Measurements from ENCODE around the gene GPHN. TPM values are rescaled to one million over a fixed set of nuclear protein-coding genes. Genes with fewer than 3 reads are reported as not detected.
"Not testable (repeated sequence)": the region's sequence is repeated elsewhere in the genome, so short reads cannot be mapped to it uniquely, and the experiment has no call there.

Gene GPHN
- total and polyA plus RNA-seq, 2 donors (not counting 3 experiments of a cell fraction or from before 2014, with no cell fraction given): 5.1 to 23.2 TPM

- no TSS peak for BruUV-seq (replicated peaks)
- H4K20me1 ChIP-seq (replicated peaks; ENCODE audit: control insufficient read depth, extremely low read depth, insufficient read depth, low read length): no peaks in the 10 kb centered on the region
- DNase-seq (ENCODE audit: low read depth, low spot score) (no peak), FAIRE-seq (no peak)
- H2AFZ ChIP-seq (ENCODE audit: low read depth, low read length): no peak overlapping the region
- H3K4me2 ChIP-seq (ENCODE audit: insufficient read depth, low read length): no peak overlapping the region
- dilution Hi-C loops (cut with MboI; ENCODE audit: extremely low pct_ligation_motif_present, low sequenced_read_pairs): no loop called here
- no peak overlapping the region for H3K9ac ChIP-seq (replicated peaks; ENCODE audit: extremely low read depth, insufficient read depth, low read length)
- no peaks in the 10 kb centered on the region for H3K9me1 ChIP-seq (replicated peaks; ENCODE audit: control insufficient read depth, extremely low read depth, insufficient read depth, low read length)
- no peaks in the 10 kb centered on the region for H3K27me3 ChIP-seq (ENCODE audit: control insufficient read depth in 2 of 2, insufficient read depth in 2 of 2, low read length in 2 of 2)
- POLR2A ChIA-PET: no interaction called here
- no peak overlapping the region for H3K4me3 ChIP-seq (replicated peaks in 1 of 3; ENCODE audit: insufficient read depth in 1 of 3, low read depth in 1 of 3, low read length in 3 of 3)
- CTCF ChIA-PET: no interaction called here
- intact Hi-C loops (cut with micrococcal nuclease): no loop called here
- TF ChIP-seq EZH2 (IDR thresholded peaks at IDR 0.05; ENCODE audit: borderline replicate concordance, low read depth, low read length, severe bottlenecking) (no peak), FOS (IDR thresholded peaks at IDR 0.05; ENCODE audit: borderline replicate concordance, insufficient read depth, low read length) (no peak)
- no peak overlapping the region for H3K27ac ChIP-seq (ENCODE audit: insufficient read depth, low read depth, low read length)
- peaks cover 2% of the 10 kb centered on the region for H3K4me1 ChIP-seq (ENCODE audit: control insufficient read depth, extremely low read depth, insufficient read depth, low read length)
- no peaks in the 10 kb centered on the region for H3K9me3 ChIP-seq (replicated peaks; ENCODE audit: control insufficient read depth, insufficient read depth, low read length)
- H3K36me3 ChIP-seq (ENCODE audit: control insufficient read depth in 2 of 2, extremely low read depth in 1 of 2, insufficient read depth in 2 of 2, low read length in 2 of 2): no peaks in the 10 kb centered on the region
- H3K79me2 ChIP-seq (ENCODE audit: control insufficient read depth, insufficient read depth, low read length): no peaks in the 10 kb centered on the region
Observed at GRCh38 chr14:66831173-66831572, 323.2 kb downstream of the GPHN start.

DNA sequence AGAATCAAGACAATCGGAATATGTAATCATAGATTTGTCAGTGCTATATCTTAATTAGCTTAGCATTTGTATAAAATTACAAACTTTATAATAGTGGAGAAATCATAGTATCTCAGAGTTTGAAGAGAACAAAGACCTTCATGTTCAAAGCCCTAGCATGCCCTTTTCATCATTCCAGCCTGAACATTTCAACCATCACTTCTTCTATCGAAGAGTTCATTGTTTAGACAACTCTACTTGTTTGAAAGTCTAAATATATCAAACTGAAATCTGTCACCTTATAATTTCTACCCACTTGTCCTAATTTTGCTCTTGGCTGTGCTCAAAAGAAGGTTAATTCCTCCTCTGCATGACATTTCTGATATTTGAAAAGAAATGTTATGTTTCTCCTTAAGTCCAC, 325.9 kb downstream of the GPHN start:
- Histone ChIP-seq H2AFZ (ENCODE audit: low read depth, low read length) (no peak overlapping the region), H3K9me1 (replicated peaks; ENCODE audit: control insufficient read depth, extremely low read depth, insufficient read depth, low read length) (no peaks in the 10 kb centered on the region), H3K4me1 (ENCODE audit: control insufficient read depth, extremely low read depth, insufficient read depth, low read length) (peaks cover 2% of the 10 kb centered on the region), H3K4me3 (replicated peaks in 1 of 3; ENCODE audit: insufficient read depth in 1 of 3, low read depth in 1 of 3, low read length in 3 of 3) (no peak overlapping the region), H3K9ac (replicated peaks; ENCODE audit: extremely low read depth, insufficient read depth, low read length) (no peak overlapping the region), H3K27me3 (ENCODE audit: control insufficient read depth in 2 of 2, insufficient read depth in 2 of 2, low read length in 2 of 2) (no peaks in the 10 kb centered on the region), H3K79me2 (ENCODE audit: control insufficient read depth, insufficient read depth, low read length) (no peaks in the 10 kb centered on the region), H3K9me3 (replicated peaks; ENCODE audit: control insufficient read depth, insufficient read depth, low read length) (no peaks in the 10 kb centered on the region), H3K27ac (ENCODE audit: insufficient read depth, low read depth, low read length) (no peak overlapping the region), H3K4me2 (ENCODE audit: insufficient read depth, low read length) (no peak overlapping the region), H3K36me3 (ENCODE audit: control insufficient read depth in 2 of 2, extremely low read depth in 1 of 2, insufficient read depth in 2 of 2, low read length in 2 of 2) (no peaks in the 10 kb centered on the region), H4K20me1 (replicated peaks; ENCODE audit: control insufficient read depth, extremely low read depth, insufficient read depth, low read length) (no peaks in the 10 kb centered on the region)
- BruUV-seq (replicated peaks): no TSS peak
- TF ChIP-seq JUN (IDR thresholded peaks at IDR 0.05; ENCODE audit: borderline replicate concordance, insufficient read depth, insufficient read length, low read depth) (no peak), MYC (IDR thresholded peaks at IDR 0.05; ENCODE audit: low read depth, low read length) (no peak), POLR2A (IDR thresholded peaks at IDR 0.05; ENCODE audit: low read depth, low read length) (no peak), MAX (IDR thresholded peaks at IDR 0.05; ENCODE audit: insufficient read depth, insufficient read length) (no peak), GATA2 (IDR thresholded peaks at IDR 0.05; ENCODE audit: insufficient read depth, insufficient read length, low read depth, low read length) (no peak), POLR2AphosphoS5 (IDR thresholded peaks at IDR 0.05; ENCODE audit: insufficient read depth, low read depth, low read length) (no peak), FOS (IDR thresholded peaks at IDR 0.05; ENCODE audit: borderline replicate concordance, insufficient read depth, low read length) (no peak), EZH2 (IDR thresholded peaks at IDR 0.05; ENCODE audit: borderline replicate concordance, low read depth, low read length, severe bottlenecking) (no peak)
- TF ChIP-seq, protein P1, sequence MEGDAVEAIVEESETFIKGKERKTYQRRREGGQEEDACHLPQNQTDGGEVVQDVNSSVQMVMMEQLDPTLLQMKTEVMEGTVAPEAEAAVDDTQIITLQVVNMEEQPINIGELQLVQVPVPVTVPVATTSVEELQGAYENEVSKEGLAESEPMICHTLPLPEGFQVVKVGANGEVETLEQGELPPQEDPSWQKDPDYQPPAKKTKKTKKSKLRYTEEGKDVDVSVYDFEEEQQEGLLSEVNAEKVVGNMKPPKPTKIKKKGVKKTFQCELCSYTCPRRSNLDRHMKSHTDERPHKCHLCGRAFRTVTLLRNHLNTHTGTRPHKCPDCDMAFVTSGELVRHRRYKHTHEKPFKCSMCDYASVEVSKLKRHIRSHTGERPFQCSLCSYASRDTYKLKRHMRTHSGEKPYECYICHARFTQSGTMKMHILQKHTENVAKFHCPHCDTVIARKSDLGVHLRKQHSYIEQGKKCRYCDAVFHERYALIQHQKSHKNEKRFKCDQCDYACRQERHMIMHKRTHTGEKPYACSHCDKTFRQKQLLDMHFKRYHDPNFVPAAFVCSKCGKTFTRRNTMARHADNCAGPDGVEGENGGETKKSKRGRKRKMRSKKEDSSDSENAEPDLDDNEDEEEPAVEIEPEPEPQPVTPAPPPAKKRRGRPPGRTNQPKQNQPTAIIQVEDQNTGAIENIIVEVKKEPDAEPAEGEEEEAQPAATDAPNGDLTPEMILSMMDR (IDR thresholded peaks at IDR 0.05; ENCODE audit: extremely low read depth in 1 of 2, insufficient read depth in 1 of 2, low read depth in 1 of 2, low read length in 2 of 2): no peak
- DNase-seq (ENCODE audit: low read depth, low spot score) (no peak), FAIRE-seq (no peak)
- ChIA-PET POLR2A (no interaction called here), CTCF (no interaction called here)
- intact Hi-C loops (cut with micrococcal nuclease): no loop called here
- dilution Hi-C loops (cut with MboI; ENCODE audit: extremely low pct_ligation_motif_present, low sequenced_read_pairs): no loop called here

- H3K36me3 ChIP-seq (ENCODE audit: control insufficient read depth in 2 of 2, extremely low read depth in 1 of 2, insufficient read depth in 2 of 2, low read length in 2 of 2); H4K20me1 ChIP-seq (replicated peaks; ENCODE audit: control insufficient read depth, extremely low read depth, insufficient read depth, low read length); H3K9ac ChIP-seq (replicated peaks; ENCODE audit: extremely low read depth, insufficient read depth, low read length); H3K9me1 ChIP-seq (replicated peaks; ENCODE audit: control insufficient read depth, extremely low read depth, insufficient read depth, low read length); H3K4me1 ChIP-seq (ENCODE audit: control insufficient read depth, extremely low read depth, insufficient read depth, low read length); H3K27me3 ChIP-seq (ENCODE audit: control insufficient read depth in 2 of 2, insufficient read depth in 2 of 2, low read length in 2 of 2); intact Hi-C loops (cut with micrococcal nuclease); POLR2A ChIA-PET; H3K4me3 ChIP-seq (replicated peaks in 1 of 3; ENCODE audit: insufficient read depth in 1 of 3, low read depth in 1 of 3, low read length in 3 of 3); CTCF ChIA-PET; H3K79me2 ChIP-seq (ENCODE audit: control insufficient read depth, insufficient read depth, low read length); H3K4me2 ChIP-seq (ENCODE audit: insufficient read depth, low read length); H3K27ac ChIP-seq (ENCODE audit: insufficient read depth, low read depth, low read length); BruUV-seq (replicated peaks); dilution Hi-C loops (cut with MboI; ENCODE audit: extremely low pct_ligation_motif_present, low sequenced_read_pairs); H2AFZ ChIP-seq (ENCODE audit: low read depth, low read length); H3K9me3 ChIP-seq (replicated peaks; ENCODE audit: control insufficient read depth, insufficient read depth, low read length); FAIRE-seq; DNase-seq (ENCODE audit: low read depth, low spot score): not testable (repeated sequence)
Observed at GRCh38 chr14:66837436-66837835, 329.5 kb downstream of the GPHN start.
